Anterior cingulate cortex (tissue), 58 donors: ENCODE measurements around the gene RGS16.

ENCODE experiments used
- DNase-seq, 58 donors: peaks; one replicate each; lab custom pipeline; 2025; lab: John Stamatoyannopoulos, UW

Gene RGS16

DNA sequence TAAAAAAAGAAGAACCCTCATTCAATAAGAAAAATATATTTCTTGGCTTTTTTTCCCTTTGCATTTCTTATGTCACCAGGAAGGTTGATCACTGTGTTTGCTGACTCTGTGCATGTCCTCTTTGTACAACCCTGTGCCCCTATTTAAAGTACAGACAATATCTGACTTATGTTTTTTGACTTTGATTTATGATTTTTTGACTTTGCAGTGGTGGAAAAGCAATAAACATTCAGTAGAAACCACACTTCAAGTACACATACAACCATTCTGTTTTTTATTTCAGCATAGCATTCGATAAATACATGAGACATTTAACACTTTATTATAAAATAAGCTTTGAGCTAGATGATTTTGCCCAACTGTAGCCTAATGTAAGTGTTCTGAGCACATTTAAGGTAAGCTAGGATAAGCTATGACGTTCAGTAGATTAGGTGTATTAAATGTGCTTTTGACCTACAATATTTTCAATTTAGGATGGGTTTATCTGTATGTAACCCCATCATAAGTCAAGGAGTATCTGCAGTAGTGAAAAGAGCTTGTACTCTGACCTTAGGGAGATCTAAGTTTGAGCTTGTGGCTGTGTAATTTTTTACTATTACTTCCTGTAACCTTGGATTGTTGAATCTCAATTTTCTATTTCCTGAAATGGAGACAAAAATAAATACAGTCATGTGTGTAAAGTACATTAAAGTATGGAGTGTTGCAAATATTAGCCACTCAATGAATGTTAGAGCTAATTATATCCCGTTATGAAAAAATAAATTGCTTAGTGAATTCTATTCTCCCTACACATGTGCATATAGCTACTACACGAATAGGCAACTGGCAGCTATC lies 16.3 kb downstream of the RGS16 start:
- DNase-seq, result no peak

GRCh38 chr1:182587093-182587492 lies 17.1 kb downstream of the RGS16 start:
- DNase-seq, result no peak

- DNase-seq, result no peak
These were observed 17.8 kb downstream of the RGS16 start for GRCh38 chr1:182586380-182586779.

DNA sequence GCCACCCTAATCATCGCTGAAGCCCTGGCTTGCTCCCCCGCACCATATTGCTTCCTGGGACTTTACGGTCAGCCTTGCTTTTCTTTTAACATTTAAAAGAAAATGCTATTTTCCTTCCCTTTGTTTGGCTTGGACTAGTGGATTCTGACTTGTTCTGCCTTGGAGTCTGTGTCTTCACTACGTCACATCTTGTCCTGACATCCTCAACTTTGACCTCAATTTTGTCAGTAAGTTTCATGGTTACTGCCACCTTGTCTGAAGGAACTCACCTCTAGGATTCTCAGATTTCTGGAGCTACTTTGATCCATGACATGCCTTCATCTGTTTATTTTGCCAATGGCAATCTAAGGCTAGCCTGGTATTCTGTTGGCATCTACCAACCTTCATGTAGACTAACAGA lies 19.4 kb downstream of the RGS16 start:
- DNase-seq, result no peak

DNA sequence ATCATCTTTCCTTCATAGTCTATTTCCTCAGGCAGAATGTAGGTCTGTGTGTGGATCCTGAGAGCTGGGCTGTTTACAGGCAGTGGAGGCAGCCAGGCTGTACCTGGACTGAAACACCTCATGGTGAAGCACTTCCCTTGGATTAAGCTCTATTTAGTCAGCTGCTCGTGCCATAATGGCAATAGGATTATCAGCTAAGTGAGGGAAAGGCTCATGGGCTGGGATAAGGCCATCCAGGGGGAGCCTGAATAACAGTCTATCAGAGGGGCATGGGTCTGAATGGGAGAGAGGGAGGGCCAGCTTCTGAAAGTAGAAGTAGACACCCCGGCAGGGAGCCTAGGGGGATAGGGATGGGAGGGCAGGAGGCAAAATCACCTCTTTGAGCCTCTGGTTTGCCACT lies 23.5 kb downstream of the RGS16 start:
- no peak for DNase-seq

DNA sequence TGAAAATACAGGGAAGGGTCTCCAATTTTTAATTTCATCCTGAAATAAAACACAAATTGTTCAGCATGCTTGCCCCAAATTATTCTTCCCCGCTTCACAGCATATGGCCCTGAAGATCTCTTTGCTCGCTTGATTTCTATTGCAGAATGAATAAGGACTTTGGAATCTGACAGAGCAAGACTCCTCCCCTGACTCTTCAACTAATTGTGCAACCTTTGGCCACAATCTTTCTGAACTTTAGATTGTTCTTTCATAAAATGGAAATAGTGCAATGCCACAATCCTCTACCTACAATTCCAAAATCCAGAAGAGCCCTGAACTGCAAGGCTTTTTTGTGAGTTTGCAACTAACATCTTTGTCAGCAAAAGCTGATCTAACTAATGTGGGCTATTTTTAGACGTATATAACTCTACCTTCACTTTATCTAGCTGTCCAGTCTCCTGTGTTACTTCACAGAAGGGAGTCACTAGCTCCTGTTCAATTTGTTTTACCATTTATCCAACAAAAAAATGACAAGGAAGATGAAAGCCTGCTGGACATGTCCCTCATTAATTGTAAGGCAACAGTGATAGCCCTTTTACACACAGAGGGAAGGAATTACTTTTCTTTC lies 28.5 kb downstream of the RGS16 start:
- DNase-seq, result no peak

GRCh38 chr1:182574156-182574555 lies 30.0 kb downstream of the RGS16 start:
- DNase-seq, result no peak

DNA sequence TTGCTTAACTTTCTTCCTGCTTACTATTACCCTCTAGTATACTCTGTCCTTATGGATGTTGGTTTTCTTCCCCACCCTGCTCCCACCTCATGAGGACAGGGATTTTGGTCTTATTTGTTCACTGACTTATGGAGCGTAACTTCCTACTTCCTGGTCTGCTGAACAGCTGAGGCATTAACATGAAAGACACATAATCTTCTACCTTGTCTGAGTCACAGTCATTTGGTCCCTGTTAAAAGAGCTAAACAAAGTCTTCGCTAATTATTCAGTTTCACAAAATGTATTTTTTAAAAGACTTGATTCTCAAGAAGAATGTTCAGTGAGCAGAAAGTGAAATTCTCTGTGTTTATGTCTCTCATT lies 33.6 kb downstream of the RGS16 start:
- no peak for DNase-seq

DNA sequence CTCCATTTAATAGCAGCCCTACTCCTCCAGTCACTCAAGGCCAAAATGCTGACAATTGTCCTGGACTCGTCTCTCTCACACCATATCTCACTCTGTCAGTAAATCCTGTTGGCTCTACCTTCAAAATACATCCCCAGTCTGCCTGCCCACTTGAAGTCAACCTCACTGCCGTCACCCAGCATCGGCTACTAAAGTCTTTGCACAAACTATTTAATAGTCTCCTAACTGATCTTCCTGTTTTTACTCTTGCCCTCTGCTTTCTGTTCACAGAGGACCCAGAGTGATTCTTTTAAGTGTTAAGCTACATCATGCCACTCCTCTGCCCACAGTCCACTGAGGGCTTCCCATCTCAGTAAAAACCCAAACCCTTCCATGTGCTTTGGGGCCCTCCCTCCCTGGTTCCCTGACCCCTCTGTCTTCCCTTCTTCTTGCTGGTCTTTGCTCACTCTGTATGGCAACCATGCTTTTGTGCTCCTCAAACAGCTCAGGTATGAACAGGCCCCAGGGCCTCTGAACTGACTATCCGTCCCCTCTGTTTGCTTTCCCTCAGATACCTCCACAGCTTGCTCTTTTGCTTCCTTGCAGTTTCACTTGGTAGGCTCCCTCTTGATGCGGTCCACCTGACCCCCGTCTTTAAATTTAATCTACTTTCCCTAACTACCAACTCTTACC lies 34.1 kb downstream of the RGS16 start:
- DNase-seq, result no peak

- DNase-seq, result no peak
These were observed 35.4 kb downstream of the RGS16 start for GRCh38 chr1:182568647-182569284.

GRCh38 chr1:182567629-182568028 lies 36.6 kb downstream of the RGS16 start:
- no peak for DNase-seq

- DNase-seq, result no peak
These were observed 38.7 kb downstream of the RGS16 start for GRCh38 chr1:182565537-182565936.

DNA sequence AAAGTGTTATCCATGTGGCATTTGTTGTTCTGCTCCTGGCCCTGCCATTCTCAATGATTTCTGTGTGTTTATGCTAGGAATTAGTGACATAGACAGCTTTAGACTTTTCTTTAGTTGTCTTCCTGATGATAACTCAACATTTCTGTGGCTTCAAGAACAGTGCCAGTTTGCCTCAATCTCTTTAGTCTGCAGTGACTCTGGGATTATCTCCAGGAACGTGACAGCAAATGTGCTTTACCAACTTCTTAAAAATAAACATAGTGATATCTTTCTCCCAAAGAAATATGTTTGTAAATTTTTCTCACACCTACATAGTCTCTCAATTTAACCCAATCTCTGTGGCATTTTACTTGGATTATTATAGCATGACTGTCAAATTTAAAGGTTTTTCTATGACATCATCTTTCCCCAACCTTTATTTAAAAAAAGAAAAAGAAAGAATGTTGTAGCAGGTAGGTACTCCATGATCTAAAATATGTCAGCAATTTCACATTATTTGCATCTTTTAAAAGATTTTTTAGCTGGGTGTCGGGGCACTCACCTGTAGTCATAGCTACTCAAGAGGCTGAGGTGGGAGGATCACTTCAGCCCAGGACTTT lies 39.7 kb downstream of the RGS16 start:
- DNase-seq, result no peak

DNA sequence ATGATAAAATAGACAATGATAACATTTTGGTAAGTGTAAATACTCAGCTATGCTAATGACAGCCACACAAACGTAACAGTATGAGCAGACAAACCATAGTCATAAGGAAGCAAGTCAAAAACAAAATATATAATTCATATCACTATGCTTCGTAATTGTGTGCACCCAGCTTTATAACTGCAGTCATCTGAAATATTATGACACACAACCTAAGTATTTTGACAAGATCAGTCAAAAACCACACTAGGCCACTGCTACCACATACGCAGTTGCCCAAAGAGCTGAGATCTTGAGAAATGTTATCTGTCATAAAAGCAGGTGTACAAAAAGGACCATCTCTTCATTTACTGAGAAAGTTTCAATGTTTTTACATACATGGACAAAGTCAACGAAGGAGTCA lies 41.1 kb downstream of the RGS16 start:
- DNase-seq, result no peak

GRCh38 chr1:182561456-182561855 lies 42.7 kb downstream of the RGS16 start:
- peak in 1 of 58 donors; percentile 4 for DNase-seq

- no peak for DNase-seq
These were observed 43.7 kb downstream of the RGS16 start for GRCh38 chr1:182560392-182560984.

DNA sequence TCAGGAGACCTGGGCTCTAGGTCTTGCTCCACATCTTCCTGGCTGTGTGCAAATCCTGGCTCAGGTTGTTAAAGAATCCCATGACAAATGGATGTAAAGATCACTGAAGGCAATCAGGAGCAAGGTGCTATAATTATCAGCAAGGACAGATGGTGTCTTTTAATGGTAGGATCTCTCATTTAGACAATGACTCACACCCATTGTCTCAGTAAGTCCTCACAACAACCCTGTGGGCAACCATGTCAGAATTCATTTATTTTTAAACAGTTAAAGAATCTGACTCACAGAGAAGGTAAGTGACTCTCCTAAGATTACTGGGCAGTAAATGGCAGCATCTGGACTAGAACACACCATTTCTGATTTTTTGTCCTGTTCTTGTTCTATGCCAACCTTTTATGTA lies 47.9 kb downstream of the RGS16 start:
- DNase-seq, result no peak

DNA sequence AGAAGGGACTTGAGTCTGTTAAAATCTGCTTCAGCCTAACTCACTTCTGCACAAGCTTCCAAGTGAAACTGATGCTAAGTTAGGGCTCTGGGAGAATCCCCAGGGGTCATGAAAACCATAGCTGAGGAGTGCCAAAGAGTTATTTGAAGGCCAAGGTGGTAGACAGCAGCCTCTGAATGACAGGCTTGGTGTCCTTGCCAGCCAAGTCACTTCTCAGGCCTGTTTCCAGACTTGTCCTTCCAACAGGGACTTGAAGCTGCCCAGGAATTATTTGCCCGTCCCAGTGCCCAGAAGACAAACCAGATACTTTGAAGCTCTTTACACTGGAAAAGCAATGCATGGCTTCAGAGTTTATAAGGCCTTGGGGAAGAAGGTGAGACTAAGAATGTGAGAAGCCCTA lies 48.7 kb downstream of the RGS16 start:
- DNase-seq, result no peak

DNA sequence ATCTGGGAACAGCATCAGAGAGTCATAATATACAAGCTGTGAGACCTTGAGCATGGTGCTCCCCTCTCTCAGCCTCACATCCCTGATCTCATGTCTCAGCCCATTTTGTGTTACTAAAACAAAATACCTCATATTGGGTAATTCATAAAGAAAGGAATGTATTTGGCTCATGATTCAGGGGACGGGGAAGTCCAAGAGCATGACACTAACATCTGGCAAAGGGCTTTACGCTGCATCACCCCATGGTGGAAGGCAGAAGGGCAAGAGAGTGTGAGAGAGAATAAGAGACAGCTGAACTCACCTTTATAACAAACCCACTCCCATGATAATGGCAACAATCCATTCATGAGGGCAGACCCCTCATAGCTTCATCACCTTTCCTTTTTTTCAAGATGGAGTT lies 51.7 kb downstream of the RGS16 start:
- DNase-seq, result no peak

DNA sequence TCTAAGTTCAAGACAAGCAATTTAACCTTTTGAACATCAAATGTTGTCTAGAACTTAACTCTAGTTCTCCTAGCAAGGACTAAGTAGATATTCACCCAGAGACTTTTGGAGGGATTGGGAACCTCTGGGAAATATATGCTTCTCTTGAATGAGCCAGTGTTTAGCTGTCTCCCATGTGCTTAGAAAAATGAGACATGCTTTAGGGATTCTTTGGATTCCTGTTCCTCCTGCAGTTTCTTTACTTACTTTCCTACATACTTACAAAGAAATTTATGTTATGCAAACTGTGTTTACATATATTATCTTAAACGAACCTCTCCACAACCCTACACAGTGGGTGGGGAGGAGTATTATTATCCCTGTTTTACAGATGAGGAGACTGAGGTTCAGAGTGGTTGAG lies 54.4 kb downstream of the RGS16 start:
- DNase-seq, result no peak

DNA sequence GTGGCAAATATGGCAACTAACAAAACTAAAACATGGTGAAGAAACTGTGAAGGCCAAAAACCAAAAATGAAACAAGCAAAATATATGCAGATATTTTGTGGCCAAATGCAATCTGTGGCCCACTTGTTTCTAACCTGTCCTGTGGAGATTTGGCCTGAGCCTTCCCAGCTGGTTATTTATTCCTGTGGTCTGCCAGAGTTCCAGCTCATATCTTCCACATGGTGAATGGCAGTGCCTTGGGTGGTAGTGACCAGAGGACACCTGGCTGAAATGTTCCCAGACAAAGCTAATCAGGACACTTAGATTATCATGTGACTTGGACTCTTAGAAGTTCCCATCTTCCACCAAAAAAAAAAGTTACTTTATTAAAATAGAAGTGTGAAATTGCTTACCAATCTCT lies 54.8 kb downstream of the RGS16 start:
- no peak for DNase-seq
